Natural killer cell (primary cell): ENCODE data around the gene ARF1. TPM values are rescaled to one million over a fixed set of nuclear protein-coding genes. Genes with fewer than 3 reads are reported as not detected.

Experiments used
- ATAC-seq, 3 donors: fragments of 150-1000 bp in 2 of 3; fragments of 200-7000 bp in 1 of 3; cut with Tn5 transposase; 1 replicate in 1 of 3; 2 replicates in 2 of 3; pipeline ENCODE4 v1.10.0; 2021; ENCODE audit warnings: mild to moderate bottlenecking in 2 of 3, moderate library complexity in 2 of 3
- DNase-seq, 2 donors: peaks; one replicate each; pipeline versions ENCODE4 v3.0.0 to v3.0.0-alpha.2; 2013 to 2021; ENCODE audit warnings: mixed read lengths in 1 of 2
- H3K27ac ChIP-seq: one replicate; pipeline ENCODE4 v1.5.1; 2013; ENCODE audit warnings: mild to moderate bottlenecking, low read length
- H3K27me3 ChIP-seq: one replicate; pipeline ENCODE4 v1.6.1; 2013; ENCODE audit warnings: low read length; ENCODE audit not compliant: control insufficient read depth, insufficient read depth
- H3K36me3 ChIP-seq: one replicate; pipeline ENCODE4 v1.6.1; 2013; ENCODE audit warnings: low read length; ENCODE audit not compliant: control insufficient read depth, insufficient read depth
- H3K4me1 ChIP-seq: one replicate; pipeline ENCODE4 v1.6.1; 2013; ENCODE audit warnings: low read length; ENCODE audit not compliant: control insufficient read depth, insufficient read depth
- H3K4me3 ChIP-seq: one replicate; pipeline ENCODE4 v1.5.1; 2013; ENCODE audit warnings: low read length
- H3K9me3 ChIP-seq: one replicate; pipeline ENCODE4 v1.6.1; 2013; ENCODE audit warnings: low read length; ENCODE audit not compliant: control insufficient read depth, insufficient read depth
- H3K27ac Mint-ChIP-seq, 2 donors: one replicate each; pipeline ENCODE4 v1.8.0; 2022; ENCODE audit warnings: mild to moderate bottlenecking in 2 of 2, mixed read lengths in 2 of 2, moderate library complexity in 1 of 2
- H3K27me3 Mint-ChIP-seq, 2 donors: one replicate each; pipeline ENCODE4 v1.8.0; 2022; ENCODE audit warnings: low read depth in 2 of 2, mixed read lengths in 2 of 2
- H3K36me3 Mint-ChIP-seq: one replicate; pipeline ENCODE4 v1.8.0; 2022; ENCODE audit warnings: mixed read lengths
- H3K4me1 Mint-ChIP-seq, 2 donors: one replicate each; pipeline ENCODE4 v1.8.0; 2022; ENCODE audit warnings: mixed read lengths in 2 of 2
- H3K4me3 Mint-ChIP-seq: one replicate; pipeline ENCODE4 v1.8.0; 2022; ENCODE audit warnings: mild to moderate bottlenecking, moderate library complexity, mixed read lengths
- H3K9me3 Mint-ChIP-seq, 2 donors: one replicate each; pipeline ENCODE4 v1.8.0; 2022; ENCODE audit warnings: mixed read lengths in 2 of 2
- CTCF ChIP-seq: fragments of 200-600 bp; IDR thresholded peaks from one replicate; pipeline ENCODE4 v1.8.0; 2022; ENCODE audit warnings: antibody characterized with exemption
- WGBS: methylation state at CpG from one replicate; pipeline ENCODE4 v1.1.7; 2013; ENCODE audit warnings: missing lambda C conversion rate; ENCODE audit not compliant: insufficient coverage; 5-methylcytosine and 5-hydroxymethylcytosine counted together
- intact Hi-C: fragments of 100-400 bp; cut with micrococcal nuclease; formaldehyde crosslinking; loops from one replicate; pipeline ENCODE4 v1.14.2; 2022
- total RNA-seq, 4 donors: library from RNA; stranded (reverse); fragments of 120-200 nt in 1 of 4; gene quantifications; one replicate each; pipeline versions ENCODE4 v1.2.3 to v1.2.4, GENCODE V29; 2013 to 2022

The ARF1 gene
- total RNA-seq, 3 donors from 2014 or later (not counting 1 experiment from before 2014, with no cell fraction given), result 368 to 427 (median 424) TPM

- Mint-ChIP-seq H3K4me3 (peak overlapping the region; percentile 59), H3K9me3 (no peaks in the 10 kb centered on the region), H3K27ac (peak overlapping the region; percentile 68 to 96), H3K4me1 (peaks cover 38 to 42% of the 10 kb centered on the region in 2 donors), H3K36me3 (no peaks in the 10 kb centered on the region), H3K27me3 (no peaks in the 10 kb centered on the region)
- peaks cover 44% of the 10 kb centered on the region for H3K36me3 ChIP-seq
- 42% methylated on average over 15 of the region's 15 CpGs for WGBS
- no peaks in the 10 kb centered on the region for H3K9me3 ChIP-seq
- no peaks in the 10 kb centered on the region for H3K27me3 ChIP-seq
- intact Hi-C loops, result no loop called here
- H3K4me3 ChIP-seq, result peak overlapping the region; percentile 96
- ATAC-seq (no peak), DNase-seq (no peak)
- H3K27ac ChIP-seq, result peak overlapping the region; percentile 78
- peaks cover 43% of the 10 kb centered on the region for H3K4me1 ChIP-seq
- TF ChIP-seq CTCF, result no peak
These were observed 19.1 kb downstream of the ARF1 start for GRCh38 chr1:228101614-228101993.

GRCh38 chr1:228101994-228102790 is 19.7 kb downstream of the ARF1 start:
- Mint-ChIP-seq H3K27ac (peak overlapping the region; percentile 68 to 96), H3K4me3 (peak overlapping the region; percentile 94), H3K27me3 (no peaks in the 10 kb centered on the region), H3K4me1 (peaks cover 38 to 41% of the 10 kb centered on the region in 2 donors), H3K36me3 (no peaks in the 10 kb centered on the region), H3K9me3 (no peaks in the 10 kb centered on the region)
- peaks cover 41% of the 10 kb centered on the region for H3K36me3 ChIP-seq
- 5% methylated on average over 73 of the region's 73 CpGs for WGBS
- peak overlapping the region; percentile 96 for H3K4me3 ChIP-seq
- peak overlapping the region; percentile 78 for H3K27ac ChIP-seq
- peaks cover 37% of the 10 kb centered on the region for H3K4me1 ChIP-seq
- intact Hi-C loops, result loop anchor here (2.0 kb wide), 2 partner anchors 19 to 65 kb away; partner anchors contain the start of gene ARF1
- DNase-seq (peak in 1 of 2 donors; percentile 81), ATAC-seq (peak; percentile 42 to 56 (median 43))
- H3K9me3 ChIP-seq, result no peaks in the 10 kb centered on the region
- TF ChIP-seq CTCF, result peak; percentile 13
- no peaks in the 10 kb centered on the region for H3K27me3 ChIP-seq

- H3K4me1 Mint-ChIP-seq, result peaks cover 30 to 33% of the 10 kb centered on the region in 2 donors
- H3K27me3 ChIP-seq, result no peaks in the 10 kb centered on the region
- ATAC-seq (peak; percentile 84 to 90 (median 85)), DNase-seq (peak; percentile 93 to 97)
- H3K4me3 ChIP-seq, result peak within 1 kb of the TSS; percentile 96
- H3K27ac ChIP-seq, result peak within 1 kb of the TSS; percentile 92
- H3K27me3 Mint-ChIP-seq, result no peaks in the 10 kb centered on the region
- H3K36me3 ChIP-seq, result peaks cover 37% of the 10 kb centered on the region
- H3K4me3 Mint-ChIP-seq, result peak within 1 kb of the TSS; percentile 94
- TF ChIP-seq CTCF, result no peak
- intact Hi-C loops, result loop anchor here (2.0 kb wide), 2 partner anchors 20 to 64 kb away; partner anchors contain the start of gene ARF1
- no peaks in the 10 kb centered on the region for H3K9me3 Mint-ChIP-seq
- H3K36me3 Mint-ChIP-seq, result no peaks in the 10 kb centered on the region
- peak within 1 kb of the TSS; percentile 93 to 96 for H3K27ac Mint-ChIP-seq
- no peaks in the 10 kb centered on the region for H3K9me3 ChIP-seq
- peaks cover 35% of the 10 kb centered on the region for H3K4me1 ChIP-seq
- under 1% methylated on average over 104 of the region's 104 CpGs for WGBS
These were observed 20.5 kb downstream of the ARF1 start, which contains the start of gene C1orf35 for GRCh38 chr1:228102791-228103620. Gene C1orf35, minus strand, starts transcription at chr1:228103325. Its CDS starts 98 bp downstream, at chr1:228103227.
